Sigmoid colon (tissue), 7 donors: ENCODE data around the gene P2RY8. TPM values are rescaled to one million over a fixed set of nuclear protein-coding genes. Genes with fewer than 3 reads are reported as not detected.

Experiments used
- DNase-seq: peaks from one replicate; pipeline ENCODE4 v3.0.0-alpha.2; 2019
- H3K27ac ChIP-seq, 4 donors: fragments of 200-600 bp; sonication (generic); one replicate each; pipeline ENCODE4 v1.5.1; 2016 to 2019; ENCODE audit warnings: mild to moderate bottlenecking in 1 of 4
- H3K27me3 ChIP-seq, 3 donors: fragments of 200-600 bp; sonication (generic); one replicate each; pipeline ENCODE4 v1.5.1; 2019; ENCODE audit warnings: mild to moderate bottlenecking in 1 of 3
- H3K36me3 ChIP-seq, 4 donors: fragments of 200-600 bp; sonication (generic); one replicate each; pipeline ENCODE4 v1.5.1; 2016 to 2019
- H3K4me1 ChIP-seq, 4 donors: fragments of 200-600 bp; sonication (generic); one replicate each; pipeline ENCODE4 v1.5.1; 2017 to 2019
- H3K4me3 ChIP-seq, 4 donors: fragments of 200-600 bp; sonication (generic); one replicate each; pipeline ENCODE4 v1.5.1; 2017 to 2019; ENCODE audit warnings: mild to moderate bottlenecking in 2 of 4, moderate library complexity in 1 of 4
- H3K9me3 ChIP-seq, 4 donors: fragments of 200-600 bp in 3 of 4; sonication (generic) in 3 of 4; one replicate each; pipeline versions ENCODE4 v1.5.1 to v1.6.1; 2013 to 2019
- CTCF ChIP-seq, 4 experiments: fragments of 450-650 bp in 3 of 4; fragments of 200-600 bp in 1 of 4; IDR thresholded peaks; one replicate each; pipeline ENCODE4 v1.5.1; 2016 to 2019; ENCODE audit warnings: antibody characterized with exemption in 4 of 4, mild to moderate bottlenecking in 3 of 4, moderate library complexity in 2 of 4
- EP300 ChIP-seq, 4 donors: sonication (generic); formaldehyde crosslinking; IDR thresholded peaks; one replicate each; pipeline ENCODE4 v1.6.1; 2017; ENCODE audit warnings: antibody characterized with exemption in 4 of 4
- POLR2A ChIP-seq, 2 donors: fragments of 450-650 bp; IDR thresholded peaks; one replicate each; pipeline ENCODE4 v1.6.1; 2016; ENCODE audit warnings: antibody characterized with exemption in 2 of 2, mild to moderate bottlenecking in 2 of 2, moderate library complexity in 2 of 2
- POLR2AphosphoS5 ChIP-seq, 4 donors: sonication (generic); formaldehyde crosslinking; IDR thresholded peaks; one replicate each; pipeline ENCODE4 v1.6.1; 2017; ENCODE audit warnings: antibody characterized with exemption in 4 of 4
- WGBS, 2 donors: extraction: QIAGEN DNeasy Blood & Tissue Kit; methylation state at CpG; one replicate each; pipeline ENCODE4 v1.1.7; 2013; 5-methylcytosine and 5-hydroxymethylcytosine counted together
- intact Hi-C: fragments of 100-400 bp; cut with DNase I; formaldehyde crosslinking; loops from one replicate; pipeline ENCODE4 v1.15.1; 2023
- polyA plus RNA-seq, 3 donors: library from polyadenylated mRNA; stranded (reverse); fragments of 200-250 nt; gene quantifications; one replicate each; pipeline ENCODE4 v1.2.3, GENCODE V29; 2013
- total RNA-seq, 4 donors: library from RNA; depleted of rRNA; stranded (reverse); fragments of >200 nt; gene quantifications; one replicate each; pipeline ENCODE4 v1.1.0, GENCODE V29; 2016
- donor health status: healthy with polysubstance abuse.
- donor health status: Bipolar disorder and iron deficiency.
- donor health status: healthy.

Gene P2RY8
- total and polyA plus RNA-seq, 7 donors = 0.28 to 15.0 (median 0.87) TPM; not detected in 1

GRCh38 chrX:1416965-1417760, 119.8 kb downstream of the P2RY8 start:
- intact Hi-C loops = no loop called here
- H3K36me3 ChIP-seq = peaks cover 10 to 69% (median 21%) of the 10 kb centered on the region in 4 donors
- TF ChIP-seq CTCF (IDR thresholded peaks at IDR 0.05) (no peak), POLR2A (IDR thresholded peaks at IDR 0.05) (no peak), EP300 (IDR thresholded peaks at IDR 0.05) (no peak), POLR2AphosphoS5 (IDR thresholded peaks at IDR 0.05) (no peak)
- H3K9me3 ChIP-seq = peaks cover 0 to 5% (median 2%) of the 10 kb centered on the region in 4 donors
- 71 to 88% methylated on average over 14 of the region's 14 CpGs for WGBS, 2 donors
- no peaks in the 10 kb centered on the region for H3K4me1 ChIP-seq
- H3K27ac ChIP-seq = no peak overlapping the region
- H3K27me3 ChIP-seq = no peaks in the 10 kb centered on the region
- peak; percentile 20 for DNase-seq
- no peak overlapping the region for H3K4me3 ChIP-seq

GRCh38 chrX:1416327-1416784, 120.6 kb downstream of the P2RY8 start:
- DNase-seq = peak; percentile 32
- intact Hi-C loops = no loop called here
- no peaks in the 10 kb centered on the region for H3K4me1 ChIP-seq
- H3K4me3 ChIP-seq = no peak overlapping the region
- no peak overlapping the region for H3K27ac ChIP-seq
- TF ChIP-seq EP300 (IDR thresholded peaks at IDR 0.05) (no peak), POLR2A (IDR thresholded peaks at IDR 0.05) (no peak), POLR2AphosphoS5 (IDR thresholded peaks at IDR 0.05) (no peak), CTCF (IDR thresholded peaks at IDR 0.05) (no peak)
- H3K27me3 ChIP-seq = no peaks in the 10 kb centered on the region
- WGBS, 2 donors = 74 to 85% methylated on average over 15 of the region's 15 CpGs
- H3K9me3 ChIP-seq = peaks cover 0 to 4% (median 0%) of the 10 kb centered on the region in 4 donors
- peaks cover 7 to 67% (median 21%) of the 10 kb centered on the region in 4 donors for H3K36me3 ChIP-seq

Other genes starting within 250 kb of the P2RY8 start
- gene IL3RA, start 200.4 kb downstream of the P2RY8 start, total RNA-seq = 1 to 10 TPM; 2.8 to 8.3 (median 6.2) TPM
- gene IL3RA, start 200.4 kb downstream of the P2RY8 start, polyA plus RNA-seq = 10 to 100 TPM in 1 of 3 donors, 1 to 10 TPM in 2; 1.2 to 13.4 (median 3.7) TPM
- gene SLC25A6, start 145.1 kb downstream of the P2RY8 start, total RNA-seq = 100 to 1,000 TPM; 329 to 493 (median 469) TPM
- 100 to 1,000 TPM; 449 to 644 (median 517) TPM for gene SLC25A6, start 145.1 kb downstream of the P2RY8 start, polyA plus RNA-seq
- gene ASMTL, start 84.3 kb downstream of the P2RY8 start, total RNA-seq = 10 to 100 TPM; 20.8 to 30.6 (median 29.3) TPM
- gene ASMTL, start 84.3 kb downstream of the P2RY8 start, polyA plus RNA-seq = 10 to 100 TPM; 11.8 to 24.0 (median 21.0) TPM
- 10 to 100 TPM; 22.1 to 45.1 (median 26.4) TPM for gene AKAP17A, start 54.4 kb upstream of the P2RY8 start, total RNA-seq
- gene AKAP17A, start 54.4 kb upstream of the P2RY8 start, polyA plus RNA-seq = 10 to 100 TPM in 2 of 3 donors, 1 to 10 TPM in 1; 8.4 to 42.4 (median 15.3) TPM
- not detected for gene ASMT, start 77.9 kb upstream of the P2RY8 start, total RNA-seq
- under 1 TPM in 1 of 3 donors, not detected in 2; 0.22 TPM for gene ASMT, start 77.9 kb upstream of the P2RY8 start, polyA plus RNA-seq